Glutamatergic neuron (in vitro differentiated cells): Measurements from ENCODE around the gene CD86. TPM values are rescaled to one million over a fixed set of nuclear protein-coding genes. Genes with fewer than 3 reads are reported as not detected.

ENCODE experiments used
- DNase-seq: peaks from one replicate; pipeline ENCODE4 v3.0.0; 2022
- H3K27ac Mint-ChIP-seq: one replicate; pipeline ENCODE4 v1.8.0; 2020; ENCODE audit warnings: mild to moderate bottlenecking, mixed read lengths, inconsistent platforms; ENCODE audit not compliant: unreplicated experiment
- H3K27me3 Mint-ChIP-seq: one replicate; pipeline ENCODE4 v1.8.0; 2020; ENCODE audit warnings: mild to moderate bottlenecking, moderate library complexity, mixed read lengths, inconsistent platforms; ENCODE audit not compliant: unreplicated experiment
- H3K36me3 Mint-ChIP-seq: one replicate; pipeline ENCODE4 v1.8.0; 2020; ENCODE audit warnings: mild to moderate bottlenecking, mixed read lengths, inconsistent platforms; ENCODE audit not compliant: unreplicated experiment
- H3K4me1 Mint-ChIP-seq: one replicate; pipeline ENCODE4 v1.8.0; 2020; ENCODE audit warnings: mild to moderate bottlenecking, low read depth, mixed read lengths, inconsistent platforms; ENCODE audit not compliant: unreplicated experiment
- H3K4me3 Mint-ChIP-seq: one replicate; pipeline ENCODE4 v1.8.0; 2020; ENCODE audit warnings: mild to moderate bottlenecking, mixed read lengths, inconsistent platforms; ENCODE audit not compliant: unreplicated experiment
- H3K9me3 Mint-ChIP-seq: one replicate; pipeline ENCODE4 v1.8.0; 2020; ENCODE audit warnings: mild to moderate bottlenecking, moderate library complexity, mixed read lengths, inconsistent platforms; ENCODE audit not compliant: unreplicated experiment
- CTCF ChIP-seq: fragments of 200-600 bp; sonication (generic); IDR thresholded peaks from one replicate; pipeline ENCODE4 v1.5.0; 2021; ENCODE audit not compliant: partially characterized antibody, unreplicated experiment
- total RNA-seq: library from RNA; stranded (reverse); fragmentation: NEBNext Ultra II Directional; extraction: Animal tissue kit (Norgen Biotek cat#: 25700); gene quantifications from one replicate; pipeline ENCODE4 v1.2.1, GENCODE V29; 2021; ENCODE audit not compliant: unreplicated experiment

CD86 gene
- total RNA-seq, 1 donor from 2014 or later, result not detected

- Mint-ChIP-seq H3K36me3 (no peaks in the 10 kb centered on the region), H3K27me3 (peaks cover 2% of the 10 kb centered on the region), H3K4me3 (no peak overlapping the region), H3K27ac (no peak overlapping the region), H3K9me3 (no peaks in the 10 kb centered on the region), H3K4me1 (no peaks in the 10 kb centered on the region)
- DNase-seq, result no peak
- no peak for TF ChIP-seq CTCF
Observed at GRCh38 chr3:122066331-122067213, 11.4 kb downstream of the CD86 start.

DNA sequence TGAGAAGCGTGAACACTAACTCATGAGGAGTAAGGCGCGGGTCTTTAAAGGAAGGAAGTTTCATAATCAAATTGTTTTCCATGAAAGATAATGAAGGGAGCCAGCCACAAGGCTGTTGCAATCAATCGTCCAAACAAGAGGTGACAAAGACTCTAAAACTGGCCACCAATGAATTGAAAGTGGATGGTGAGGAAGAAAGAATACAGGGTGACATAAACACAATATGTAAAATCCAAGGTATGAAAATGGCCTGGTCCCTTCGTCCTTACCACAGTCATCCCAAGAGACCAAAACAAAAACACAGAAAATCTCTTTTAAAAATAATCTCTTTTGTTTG lies 12.0 kb downstream of the CD86 start:
- no peaks in the 10 kb centered on the region for H3K36me3 Mint-ChIP-seq
- H3K27me3 Mint-ChIP-seq, result peaks cover 2% of the 10 kb centered on the region
- no peaks in the 10 kb centered on the region for H3K4me1 Mint-ChIP-seq
- no peak for TF ChIP-seq CTCF
- no peak for DNase-seq
- H3K27ac Mint-ChIP-seq, result no peak overlapping the region
- H3K4me3 Mint-ChIP-seq, result no peak overlapping the region
- no peaks in the 10 kb centered on the region for H3K9me3 Mint-ChIP-seq

- no peaks in the 10 kb centered on the region for H3K9me3 Mint-ChIP-seq
- H3K4me1 Mint-ChIP-seq, result no peaks in the 10 kb centered on the region
- no peak overlapping the region for H3K4me3 Mint-ChIP-seq
- H3K27ac Mint-ChIP-seq, result no peak overlapping the region
- H3K36me3 Mint-ChIP-seq, result no peaks in the 10 kb centered on the region
- TF ChIP-seq CTCF, result no peak
- no peak for DNase-seq
- H3K27me3 Mint-ChIP-seq, result peaks cover 2% of the 10 kb centered on the region
Observed at GRCh38 chr3:122067588-122068240, 12.6 kb downstream of the CD86 start.

DNA sequence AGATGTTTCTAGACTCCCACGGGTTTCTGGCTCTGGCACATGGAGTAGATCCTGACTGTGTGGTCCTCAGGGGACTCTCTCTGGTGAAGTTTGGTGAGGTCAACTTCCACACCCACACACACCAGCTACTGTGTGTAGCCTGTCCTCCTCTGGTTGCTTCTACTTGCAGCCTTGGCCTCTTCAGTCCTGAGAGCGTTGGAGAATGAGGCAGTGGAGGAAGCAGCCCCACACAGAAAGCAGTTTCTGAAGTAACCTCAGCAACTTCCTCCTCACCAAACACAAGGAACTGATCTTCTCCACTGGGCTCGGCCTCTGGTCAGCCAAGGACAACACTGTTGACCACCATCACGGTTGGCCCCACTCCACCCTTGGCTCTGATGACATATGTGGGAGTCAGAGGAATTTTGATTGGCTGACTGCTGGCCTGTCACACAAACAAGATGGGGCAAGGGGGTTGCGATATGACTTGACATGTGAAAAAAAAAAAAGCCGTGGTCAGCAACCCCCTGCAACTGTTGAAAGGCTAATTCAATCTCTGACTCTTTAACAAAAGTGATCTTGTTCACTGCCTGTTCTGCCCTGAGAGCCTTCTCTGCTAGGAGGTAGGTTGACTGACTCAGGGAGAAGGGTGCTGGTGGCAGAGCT lies 19.6 kb downstream of the CD86 start:
- no peak for TF ChIP-seq CTCF
- Mint-ChIP-seq H3K36me3 (no peaks in the 10 kb centered on the region), H3K4me3 (no peak overlapping the region), H3K9me3 (no peaks in the 10 kb centered on the region), H3K4me1 (no peaks in the 10 kb centered on the region), H3K27ac (no peak overlapping the region), H3K27me3 (peaks cover 2% of the 10 kb centered on the region)
- DNase-seq, result no peak
